ENCODE data around the gene GAB2.

DNA sequence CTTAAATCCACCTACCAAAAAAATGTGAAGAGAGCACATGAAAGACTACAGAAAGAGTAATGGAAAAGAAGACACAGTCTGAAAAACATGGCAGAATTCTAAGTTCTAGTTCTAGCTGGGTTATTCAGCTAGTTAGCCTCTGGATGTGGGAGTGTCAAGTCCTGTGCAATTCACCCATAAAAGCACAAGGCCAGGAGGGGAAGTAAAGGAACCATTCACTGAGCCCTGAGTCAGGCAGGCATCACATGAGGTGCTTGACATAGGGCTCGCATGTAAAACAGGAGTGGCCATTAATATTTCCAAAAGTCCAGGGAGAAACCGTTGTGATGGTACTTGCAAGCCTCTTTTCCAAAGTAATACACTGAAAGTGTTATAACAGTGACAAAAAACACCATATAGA, 103.7 kb downstream of the GAB2 start:
- TF ChIP-seq CTCF (IDR thresholded peaks at IDR 0.05) (no peak), EZH2 (IDR thresholded peaks at IDR 0.05; ENCODE audit: borderline replicate concordance, insufficient read depth, low read depth, low read length, poor library complexity, severe bottlenecking) (no peak)
